Dedifferentiated amniotic fluid mesenchymal stem cell (primary cell): ENCODE results near the gene GARIN5A.
"Not testable (repeated sequence)": the region's sequence is repeated elsewhere in the genome, so short reads cannot be mapped to it uniquely, and the experiment has no call there.

Experiments
- DNase-seq: peaks from one replicate; pipeline ENCODE4 v3.0.0-alpha.2; 2016; ENCODE audit errors: extremely low spot score

The GARIN5A gene

DNA sequence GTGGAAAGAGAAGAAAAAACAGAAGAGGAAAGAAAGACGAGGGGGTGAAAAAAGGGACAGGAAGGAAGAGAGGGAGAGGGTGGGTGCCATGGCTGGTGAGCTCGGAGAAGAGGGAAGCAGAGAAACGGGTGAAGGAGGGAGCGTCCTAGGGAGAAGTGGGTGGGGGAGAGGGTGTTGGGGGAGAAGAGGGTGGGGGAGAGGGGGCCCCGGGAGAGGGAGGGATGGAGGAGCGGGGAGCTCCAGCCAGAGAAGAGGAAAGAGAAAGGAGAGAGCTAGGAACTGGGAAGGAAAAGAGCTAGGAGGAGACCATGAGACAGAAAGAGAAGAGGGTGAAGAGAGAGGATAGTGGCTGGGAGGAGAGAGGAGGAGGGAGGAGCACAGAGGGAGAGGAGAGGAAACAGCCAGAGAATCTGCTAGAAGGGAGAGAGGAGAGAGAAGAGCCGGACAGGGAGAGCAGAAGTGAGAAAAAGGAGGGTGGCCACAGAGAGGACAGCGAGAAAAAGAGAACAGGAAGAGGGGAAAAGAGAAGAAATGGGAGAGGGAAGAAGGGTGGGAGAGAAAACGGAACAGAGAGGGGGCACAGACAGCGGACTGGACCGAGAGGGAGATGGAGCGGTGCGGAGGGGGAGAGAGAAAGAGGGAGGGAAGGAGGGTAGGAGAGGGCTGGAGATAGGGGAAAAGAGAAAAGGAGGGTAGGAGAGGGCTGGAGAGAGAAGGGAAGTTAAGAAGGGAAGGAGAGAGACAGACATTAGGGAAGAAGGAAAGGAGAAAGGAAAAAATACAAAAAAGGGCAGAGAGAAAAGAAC lies 11.9 kb upstream of the GARIN5A start:
- DNase-seq = no peak

DNA sequence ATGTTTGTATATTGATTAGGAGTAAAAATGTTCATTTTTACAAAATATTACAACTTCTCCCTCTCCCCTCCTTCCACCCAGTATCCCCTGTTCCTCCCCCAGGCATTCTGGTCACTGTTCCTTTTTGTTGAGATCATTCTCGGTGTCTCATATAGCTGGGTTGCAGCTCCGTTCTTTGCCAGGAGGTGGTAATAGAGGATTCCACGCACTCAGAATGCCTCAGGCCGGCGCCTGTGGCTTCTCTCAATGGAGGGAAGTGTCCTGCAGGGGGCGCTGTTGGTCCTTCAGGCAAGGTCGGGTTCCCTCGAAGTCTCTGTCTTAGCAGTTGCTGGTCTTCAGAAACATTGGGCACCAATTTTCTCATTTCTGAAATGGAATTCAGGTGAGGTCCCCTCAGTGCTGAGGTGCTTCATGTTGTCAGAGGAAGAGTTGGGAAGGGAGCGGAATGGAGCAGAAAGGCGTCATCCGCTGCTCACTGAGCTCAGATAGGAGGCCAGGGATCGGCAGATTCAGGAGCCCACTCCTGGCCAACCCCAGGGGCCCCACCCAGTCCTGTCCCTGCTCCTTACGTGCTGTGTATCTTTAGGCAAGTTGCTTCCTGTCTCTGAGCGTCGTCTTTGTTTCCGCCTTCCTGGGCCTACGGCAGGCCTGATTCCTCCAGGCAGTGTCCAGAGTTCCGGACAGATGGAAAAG lies 10.3 kb upstream of the GARIN5A start:
- DNase-seq = no peak

DNA sequence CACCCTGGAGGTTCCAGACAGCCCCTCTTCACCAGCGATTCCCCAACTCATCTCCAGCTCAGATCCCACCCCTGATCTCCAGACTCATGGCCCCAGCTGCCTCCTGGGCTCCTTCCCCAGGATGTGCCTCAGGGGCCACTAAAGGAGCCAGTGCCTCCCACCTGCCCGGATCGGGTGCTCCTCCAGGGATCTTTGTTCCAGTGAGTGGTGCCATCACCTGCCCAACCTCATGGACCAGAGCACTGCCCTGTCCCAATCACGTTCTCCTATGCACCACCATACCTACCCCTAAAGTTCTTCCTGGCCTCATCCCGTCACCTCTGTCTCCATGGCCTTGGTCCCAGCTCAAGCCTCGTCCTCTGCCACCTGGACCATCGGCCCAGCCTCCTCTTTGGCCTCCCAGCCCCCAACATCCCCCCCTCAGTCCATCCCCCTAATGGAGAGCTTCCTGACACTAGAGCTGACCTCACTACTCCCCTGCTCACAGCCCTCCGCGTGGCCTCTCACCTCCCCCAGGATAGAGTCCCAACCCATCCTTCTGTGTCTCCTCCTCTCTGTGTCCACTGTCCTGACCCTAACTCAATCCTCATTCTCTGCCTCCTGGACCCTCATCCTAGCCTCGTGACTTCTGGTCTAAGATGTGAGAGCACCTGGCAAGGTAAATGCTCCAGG lies 8.8 kb upstream of the GARIN5A start:
- DNase-seq = no peak

DNA sequence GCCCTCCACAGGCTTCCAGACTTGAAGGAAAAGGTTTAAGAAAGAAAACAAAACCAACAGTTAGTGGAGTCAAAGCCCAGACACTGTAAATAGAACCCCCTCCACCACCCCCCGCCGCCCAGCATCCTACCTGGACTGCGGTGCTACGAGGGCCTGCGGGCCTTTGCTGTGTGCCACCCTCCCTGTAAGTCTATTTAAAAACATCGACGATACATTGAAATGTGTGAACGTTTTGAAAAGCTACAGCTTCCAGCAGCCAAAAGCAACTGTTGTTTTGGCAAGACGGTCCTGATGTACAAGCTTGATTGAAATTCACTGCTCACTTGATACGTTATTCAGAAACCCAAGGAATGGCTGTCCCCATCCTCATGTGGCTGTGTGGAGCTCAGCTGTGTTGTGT lies 6.3 kb upstream of the GARIN5A start:
- no peak for DNase-seq

DNA sequence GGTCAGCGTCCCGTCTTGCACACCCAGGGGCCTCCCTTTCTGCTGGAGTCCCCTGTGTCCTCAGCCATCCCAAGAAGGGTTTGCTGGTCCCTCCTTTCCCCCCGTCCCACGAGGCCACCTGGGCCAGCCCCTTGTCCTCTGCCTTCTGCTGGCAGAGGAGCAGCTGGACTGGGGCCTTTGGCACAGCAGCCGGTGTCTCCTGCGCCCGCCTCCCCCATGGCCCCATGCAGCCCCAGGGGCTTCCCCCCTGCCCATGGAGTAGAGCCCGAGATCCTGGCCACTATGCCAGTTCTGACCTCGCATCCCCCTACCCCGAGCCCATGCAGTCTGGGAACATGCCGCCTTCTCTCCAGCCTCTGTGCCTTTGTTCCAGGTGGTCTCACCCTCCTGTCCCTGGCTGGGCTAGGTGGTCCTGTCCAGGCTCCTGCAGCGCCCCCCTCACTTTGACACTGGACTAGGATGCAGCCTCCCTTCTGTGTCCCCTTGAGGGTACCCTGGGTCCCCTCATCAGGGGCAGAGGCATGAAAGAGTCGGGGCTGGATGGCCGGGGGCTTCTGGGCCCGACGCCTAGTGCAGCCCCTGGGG lies 5.7 kb upstream of the GARIN5A start:
- DNase-seq = no peak

DNA sequence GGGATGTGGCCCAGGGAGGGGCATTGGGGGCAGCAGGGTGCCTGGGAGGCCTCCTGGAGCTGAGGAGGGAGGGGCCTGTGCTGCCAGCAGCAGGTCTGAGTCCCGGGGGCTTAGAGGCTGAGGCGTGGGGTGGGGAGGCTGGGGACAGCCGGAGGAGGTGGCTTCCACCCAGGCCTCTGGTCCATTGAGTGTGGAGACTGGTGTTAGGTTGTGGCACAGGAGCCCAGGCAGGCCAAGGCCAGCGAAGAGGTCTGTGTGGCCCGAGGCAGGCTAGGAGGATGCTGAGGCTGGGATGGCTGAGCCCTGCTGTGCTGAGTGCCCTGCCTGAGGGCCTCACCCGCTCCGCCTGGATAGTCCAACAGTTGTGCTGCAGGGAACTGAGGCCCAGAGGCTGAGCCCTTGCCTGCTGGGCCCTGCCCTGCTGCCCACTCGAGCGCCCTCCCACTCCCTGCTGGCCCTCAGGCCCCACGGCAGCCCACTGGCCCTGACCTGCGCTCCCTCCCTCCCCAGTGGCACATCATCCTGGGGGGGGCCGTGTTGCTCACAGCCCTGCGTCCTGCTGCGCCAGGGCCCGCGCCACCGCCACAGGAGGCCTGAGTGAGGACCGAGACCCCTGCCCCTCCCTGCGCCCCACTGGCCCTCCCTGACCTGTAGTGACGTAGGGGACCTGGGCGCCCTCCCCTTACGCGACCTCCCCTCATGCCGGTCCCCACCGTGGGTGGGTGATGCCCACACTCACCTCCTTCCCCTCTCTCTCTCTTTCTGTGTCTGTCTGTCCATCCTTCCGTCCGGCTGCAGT lies 4.9 kb upstream of the GARIN5A start:
- no peak for DNase-seq

DNA sequence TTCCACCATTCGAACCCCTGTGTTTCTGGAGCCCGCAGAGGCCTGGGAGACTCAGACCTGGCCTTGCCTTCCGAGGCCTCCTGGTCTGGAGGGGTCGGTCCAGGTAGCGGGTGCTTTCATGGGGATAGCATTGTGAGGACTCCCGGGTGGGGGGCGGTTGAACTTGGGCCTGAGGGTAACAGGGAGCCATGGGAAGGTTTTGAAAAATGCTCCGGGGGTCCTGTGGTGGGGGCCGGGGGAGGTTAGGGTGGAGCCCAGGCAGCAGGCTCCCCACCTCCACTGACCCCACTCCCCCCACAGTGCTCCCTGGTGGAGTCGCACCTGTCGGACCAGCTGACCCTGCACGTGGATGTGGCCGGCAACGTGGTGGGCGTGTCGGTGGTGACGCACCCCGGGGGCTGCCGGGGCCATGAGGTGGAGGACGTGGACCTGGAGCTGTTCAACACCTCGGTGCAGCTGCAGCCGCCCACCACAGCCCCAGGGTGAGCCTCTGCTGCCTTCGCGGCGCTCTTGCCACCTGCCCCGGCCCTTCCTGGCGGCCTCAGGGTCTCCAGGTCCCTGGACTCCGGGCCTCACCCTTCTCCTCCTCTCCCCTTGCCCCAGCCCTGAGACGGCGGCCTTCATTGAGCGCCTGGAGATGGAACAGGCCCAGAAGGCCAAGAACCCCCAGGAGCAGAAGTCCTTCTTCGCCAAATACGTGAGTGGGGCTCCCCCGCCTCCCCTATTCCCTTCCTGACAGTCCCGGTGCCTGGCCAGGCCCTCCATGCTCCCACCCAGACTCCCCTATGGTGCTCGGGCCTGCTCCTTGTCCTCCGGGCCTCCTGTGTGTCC lies 3.8 kb upstream of the GARIN5A start:
- DNase-seq = no peak

DNA sequence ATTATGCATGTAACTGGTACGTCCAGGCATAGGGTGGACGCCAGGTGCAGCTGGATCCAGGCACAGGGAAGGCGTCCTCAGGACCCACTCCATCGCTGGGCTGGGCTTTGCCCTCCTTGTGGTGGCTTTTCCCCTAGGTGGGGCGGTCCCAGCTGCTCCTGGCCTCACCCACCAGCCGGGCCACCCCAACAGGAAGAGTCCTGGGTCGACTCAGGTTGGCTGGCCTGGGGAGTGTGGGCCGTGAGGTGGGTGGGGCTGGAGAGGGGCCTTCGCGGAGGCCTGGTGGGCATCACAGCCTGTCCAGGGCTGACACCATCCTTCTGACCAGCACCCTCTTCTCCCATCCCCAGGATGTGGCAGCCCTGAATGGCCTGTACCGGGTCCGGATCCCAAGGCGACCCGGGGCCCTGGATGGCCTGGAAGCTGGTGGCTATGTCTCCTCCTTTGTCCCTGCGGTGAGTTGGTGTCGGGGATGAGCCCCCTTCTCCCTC lies 3.2 kb upstream of the GARIN5A start:
- no peak for DNase-seq

DNA sequence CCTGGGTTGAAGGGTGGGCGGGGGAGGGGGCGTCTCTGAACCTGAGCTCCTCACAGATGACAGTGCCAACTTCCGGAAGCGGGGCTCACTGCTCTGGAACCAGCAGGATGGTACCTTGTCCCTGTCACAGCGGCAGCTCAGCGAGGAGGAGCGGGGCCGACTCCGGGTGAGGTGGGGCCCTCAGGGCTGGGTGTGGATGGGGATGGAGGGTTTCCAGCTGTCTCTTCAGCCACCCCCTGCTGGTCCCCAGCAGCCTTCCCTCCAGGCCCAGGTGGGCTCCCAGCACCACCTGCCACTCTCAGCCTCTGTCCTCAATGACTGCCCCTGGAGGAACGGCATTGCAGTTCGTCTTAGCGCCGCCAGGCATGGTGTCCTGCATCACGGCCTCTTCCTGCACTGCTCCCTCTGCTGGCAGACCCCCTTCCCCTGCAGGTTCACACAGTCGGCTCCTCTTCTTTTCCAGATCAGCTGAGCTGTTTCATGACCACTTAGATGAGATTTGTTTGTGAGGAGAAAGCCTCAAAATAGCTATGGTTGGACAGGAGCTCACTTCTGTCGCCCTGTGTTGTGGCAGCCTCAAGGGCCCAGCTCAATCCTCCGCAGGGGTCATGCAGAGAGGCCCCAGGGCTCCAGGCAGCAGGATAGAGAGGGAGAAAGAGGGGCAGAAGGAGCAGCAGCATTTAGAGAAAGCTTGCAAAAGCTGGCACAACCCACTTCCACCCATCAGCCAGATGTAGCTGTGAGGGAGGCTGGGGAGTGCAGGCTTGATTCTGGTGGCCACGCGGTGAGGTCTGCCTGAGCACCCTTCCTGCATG lies 2.5 kb upstream of the GARIN5A start:
- no peak for DNase-seq

DNA sequence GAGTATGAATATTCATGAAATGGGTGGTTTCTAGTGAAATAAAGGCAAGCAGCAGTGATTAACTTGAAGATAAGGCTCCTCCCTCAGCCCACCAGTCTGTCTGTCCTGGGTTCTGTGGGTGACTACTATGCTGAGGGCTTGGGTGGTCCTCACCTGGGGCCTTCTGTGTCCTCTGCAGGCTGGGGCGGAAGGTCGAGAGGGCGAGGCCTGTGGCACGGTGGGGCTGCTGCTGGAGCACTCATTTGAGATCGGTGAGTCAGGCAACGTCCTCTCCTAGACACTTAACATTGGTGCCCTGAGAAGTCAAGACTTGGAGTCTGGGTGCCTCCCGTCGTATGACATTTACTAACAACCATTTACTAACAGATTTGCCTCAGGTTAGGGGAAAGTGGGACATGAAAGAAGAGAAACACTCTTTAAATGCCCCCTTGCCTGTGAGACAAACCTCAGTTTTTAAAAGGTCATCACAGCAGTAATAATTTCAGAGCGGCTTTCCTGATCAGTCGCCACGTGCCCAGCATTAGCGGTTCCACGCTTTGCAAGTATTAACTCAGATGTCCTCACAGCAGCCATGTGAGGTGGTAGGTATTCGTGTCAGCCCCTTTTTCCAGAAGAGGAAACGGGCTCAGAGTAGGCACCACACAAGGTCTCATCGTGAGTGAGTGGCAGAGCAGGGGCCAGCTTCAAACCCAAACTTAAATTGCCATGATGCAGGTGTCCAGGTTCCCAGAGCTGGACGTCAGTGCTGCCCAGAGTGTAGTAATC lies 1.3 kb upstream of the GARIN5A start:
- DNase-seq = no peak

DNA sequence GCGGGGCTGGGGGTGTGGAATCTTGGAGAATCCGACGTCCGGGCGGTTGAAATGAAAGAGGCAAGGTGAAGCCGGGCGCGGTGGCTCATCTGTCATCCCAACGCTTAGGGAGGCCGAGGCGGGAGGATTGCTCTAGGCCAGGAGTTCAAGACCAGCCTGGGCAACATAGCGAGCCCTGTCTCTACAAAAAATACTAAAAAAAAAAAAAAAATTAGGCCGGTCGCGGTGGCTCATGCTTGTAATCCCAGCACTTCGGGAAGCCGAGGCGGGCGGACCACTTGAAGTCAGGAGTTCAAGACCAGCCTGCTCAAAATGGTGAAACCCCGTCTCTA lies 225 bp upstream of the GARIN5A start:
- DNase-seq = no peak

DNA sequence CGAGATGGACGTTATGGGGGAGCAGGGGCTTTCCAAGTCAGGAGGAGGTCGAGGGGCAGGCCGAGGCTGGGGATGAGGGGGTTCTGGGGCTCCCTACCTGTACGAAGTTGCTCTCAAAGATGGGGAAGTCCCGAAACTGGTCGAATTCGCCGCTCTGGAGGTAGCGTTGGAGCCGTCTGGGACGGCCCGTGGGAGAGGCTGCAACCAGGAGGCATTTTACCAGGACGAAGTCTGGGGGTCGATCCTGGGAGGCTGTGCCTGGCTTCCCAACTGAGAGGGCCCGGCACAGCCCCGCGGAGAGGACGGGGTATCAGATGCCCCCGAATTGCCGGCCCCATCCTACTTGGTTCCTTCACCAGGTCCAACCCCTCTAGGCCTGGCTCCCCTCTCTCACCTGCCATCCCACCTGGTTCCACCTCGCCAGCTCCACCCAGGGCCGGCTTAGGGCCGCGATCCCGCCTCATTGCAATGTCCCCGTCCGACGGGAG lies 868 bp downstream of the GARIN5A start:
- no peak for DNase-seq

DNA sequence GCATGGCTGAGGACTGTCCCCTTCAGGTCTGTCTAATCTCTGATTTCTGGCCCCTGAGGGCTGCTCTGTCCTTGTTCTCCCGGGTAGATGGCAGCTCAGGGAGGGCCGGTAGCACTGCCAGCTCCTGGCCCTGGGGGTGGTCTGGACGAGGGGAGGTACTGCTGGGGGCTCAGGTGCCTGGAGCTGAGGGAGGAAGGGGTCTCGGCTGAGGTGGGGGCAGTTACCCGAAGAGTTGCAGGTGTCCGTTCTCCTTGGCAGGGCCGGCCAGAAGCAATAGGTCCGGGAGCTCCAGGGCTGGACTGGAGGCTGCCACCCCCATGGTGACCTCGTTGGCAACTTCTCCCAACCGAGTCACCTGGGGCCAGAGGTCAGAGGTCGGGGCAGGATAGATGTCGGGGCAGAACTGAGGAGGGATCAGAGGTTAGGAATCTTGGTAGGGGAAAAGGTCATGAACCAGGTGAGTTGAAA lies 1.5 kb downstream of the GARIN5A start:
- DNase-seq = no peak

DNA sequence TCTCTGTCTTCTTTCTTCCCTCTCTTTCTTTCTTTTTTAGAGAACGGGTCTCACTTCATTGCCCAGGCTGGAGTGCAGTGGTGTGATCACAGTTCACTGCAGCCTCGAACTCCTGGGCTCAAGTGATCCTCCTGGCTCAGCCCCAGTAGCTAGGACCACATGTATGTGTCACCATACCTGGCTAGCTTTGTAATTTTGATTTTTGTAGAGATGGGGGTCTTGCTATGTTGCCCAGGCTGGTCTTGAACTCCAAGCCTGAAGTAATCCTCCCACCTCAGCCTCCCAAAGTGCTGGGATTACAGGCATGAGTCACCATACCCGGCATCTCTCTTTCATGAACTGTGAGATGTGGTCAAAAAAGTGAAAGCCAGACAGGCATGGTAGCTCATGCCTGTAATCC lies 3.3 kb downstream of the GARIN5A start:
- not testable (repeated sequence) for DNase-seq

DNA sequence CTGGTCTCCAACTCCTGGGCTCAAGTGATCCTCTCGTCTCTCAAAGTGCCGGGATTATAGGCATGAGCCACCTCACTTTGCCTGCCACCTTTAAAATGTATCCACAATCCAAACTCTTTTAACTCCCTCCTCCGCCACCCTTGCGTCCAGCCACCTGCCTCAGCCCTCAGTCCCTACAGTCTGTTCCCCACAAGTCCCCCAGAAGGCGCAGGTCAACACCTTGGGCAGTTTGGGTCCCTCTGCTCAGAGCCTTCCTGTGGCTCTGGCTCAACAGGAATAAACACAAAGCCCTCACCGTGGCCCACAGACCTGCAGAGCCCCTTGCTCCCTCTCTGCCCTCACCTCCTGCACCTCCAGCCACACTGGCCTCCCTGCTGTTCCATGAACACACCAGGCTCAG lies 7.8 kb downstream of the GARIN5A start:
- DNase-seq = no peak

DNA sequence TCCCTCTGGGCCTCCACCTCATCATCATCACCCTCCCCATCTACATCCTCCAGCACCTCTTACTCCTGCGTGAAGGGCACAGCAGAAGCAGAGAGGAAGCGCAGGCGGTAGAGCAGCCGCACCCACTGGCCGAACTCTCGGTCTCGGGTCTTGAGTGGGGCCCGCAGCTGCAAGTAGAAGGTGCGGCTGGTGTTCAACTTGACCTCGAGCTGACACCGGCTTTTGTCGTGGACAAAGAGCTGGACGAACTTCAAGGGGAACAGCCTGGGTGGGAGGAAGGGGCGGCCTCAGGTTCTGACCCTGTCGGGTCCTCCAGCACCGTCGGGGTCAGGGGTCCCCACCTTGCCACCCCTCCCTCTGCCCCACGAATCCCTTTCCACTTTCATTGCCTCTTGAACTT lies 9.1 kb downstream of the GARIN5A start:
- DNase-seq = no peak

DNA sequence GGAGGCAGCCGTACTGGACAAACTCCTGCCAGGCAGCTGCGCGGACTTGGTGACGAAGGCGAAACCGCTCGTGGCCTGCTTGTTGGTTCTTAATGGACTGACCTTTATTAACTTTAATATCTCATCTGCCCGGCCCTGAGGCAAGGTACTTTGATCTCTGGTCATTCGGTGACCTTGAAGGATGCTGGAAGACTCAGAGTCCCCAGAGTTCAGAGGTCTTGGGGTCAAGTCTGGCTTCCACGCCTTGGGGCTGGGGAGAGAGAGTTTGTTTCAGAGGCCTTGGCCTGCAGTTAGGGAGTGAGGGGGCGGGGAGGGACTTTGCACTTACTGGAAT lies 10.0 kb downstream of the GARIN5A start:
- no peak for DNase-seq

DNA sequence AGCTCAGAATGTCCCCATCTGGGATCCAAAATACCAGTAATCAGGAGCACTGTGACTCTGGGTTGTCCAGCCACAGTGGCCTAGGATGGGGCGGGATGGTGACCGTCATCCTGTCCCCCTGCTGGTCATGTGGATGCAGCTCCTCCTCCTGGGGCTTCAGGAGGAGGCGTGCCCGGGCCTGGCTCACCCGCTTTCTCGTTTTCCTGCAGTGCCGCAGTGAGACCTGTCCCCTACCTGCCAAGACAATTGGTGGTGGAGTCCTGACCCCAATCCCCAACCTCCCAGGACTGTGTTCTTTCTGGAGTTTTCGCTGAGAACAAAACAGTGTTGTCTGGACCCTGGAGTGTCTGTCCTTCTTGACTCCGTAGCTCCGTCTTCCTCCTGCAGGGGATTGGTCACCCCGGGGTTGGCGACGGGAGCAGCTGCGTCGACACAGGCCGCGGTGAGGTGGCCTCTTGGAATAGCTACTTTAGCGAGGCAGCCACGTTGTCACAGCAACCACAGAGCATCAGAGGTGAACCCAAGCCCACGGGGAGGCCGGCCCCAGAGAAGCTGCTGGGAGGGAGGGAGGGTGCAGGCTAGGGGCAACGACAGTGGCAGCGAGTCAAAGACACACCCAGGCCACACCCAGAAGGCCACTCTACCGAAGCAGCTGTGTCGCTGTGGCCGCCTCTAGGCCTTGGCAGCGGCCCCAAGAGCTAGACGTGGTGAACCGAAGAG lies 10.5 kb downstream of the GARIN5A start:
- no peak for DNase-seq
